Activated CD4-positive, alpha-beta T cell treated with anti-CD3 and anti-CD28 coated beads, Interleukin-2, Interleukin-4, amounts not matched to agents 100 ng/mL and 50 ng/mL, durations not matched to agents 16 hours and 8 hours (primary cell): ENCODE results near the gene CGB7.
"Not testable (repeated sequence)": the region's sequence is repeated elsewhere in the genome, so short reads cannot be mapped to it uniquely, and the experiment has no call there.

Experiments used
- DNase-seq: peaks from one replicate; pipeline ENCODE4 v3.0.0-alpha.2; 2020; ENCODE audit warnings: low spot score

Gene CGB7

DNA sequence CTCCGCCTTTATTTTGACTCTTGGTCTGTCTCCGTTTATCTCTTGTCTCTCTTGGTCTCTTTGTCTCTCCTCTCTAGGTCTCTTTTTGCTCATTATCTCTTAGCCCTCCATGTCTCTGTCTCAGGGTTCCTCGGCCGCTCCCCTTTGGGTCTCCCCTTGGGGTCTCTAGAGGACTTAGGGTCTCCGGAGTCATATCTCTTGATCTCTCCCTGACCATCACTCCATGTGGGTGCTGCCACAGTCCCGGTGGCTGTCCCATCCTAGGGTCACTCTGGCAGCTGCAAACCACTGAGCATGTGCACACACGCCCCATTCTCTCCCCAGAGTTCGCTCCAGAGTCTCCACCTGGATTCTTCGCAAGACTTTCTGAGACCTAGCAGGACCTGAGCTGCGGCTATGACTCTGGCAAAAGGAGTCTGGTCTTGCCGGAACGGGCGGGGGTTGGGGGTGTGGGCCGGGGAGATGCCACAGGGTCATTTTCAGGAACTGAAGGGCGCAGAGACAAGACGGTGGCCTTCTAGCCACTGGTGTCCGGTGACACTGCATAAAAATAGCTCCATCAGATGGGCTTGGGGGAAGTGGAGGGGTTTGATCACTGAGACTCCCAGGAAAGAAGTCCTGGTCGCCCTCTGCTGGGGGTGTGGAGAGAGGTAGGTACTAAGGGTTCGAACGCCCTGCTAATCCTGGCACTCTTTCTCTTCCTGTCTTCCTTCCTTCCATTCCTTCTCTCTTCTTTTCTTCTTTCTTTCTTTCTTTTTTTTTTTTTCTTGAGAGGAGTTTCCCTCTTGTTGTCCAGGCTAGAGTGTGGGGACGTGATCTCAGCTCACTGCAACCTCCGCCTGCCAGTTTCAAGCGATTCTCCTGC is 16.2 kb upstream of the CGB7 start:
- DNase-seq: no peak

- DNase-seq: no peak
Observed at GRCh38 chr19:49071860-49072547, 14.5 kb upstream of the CGB7 start.

DNA sequence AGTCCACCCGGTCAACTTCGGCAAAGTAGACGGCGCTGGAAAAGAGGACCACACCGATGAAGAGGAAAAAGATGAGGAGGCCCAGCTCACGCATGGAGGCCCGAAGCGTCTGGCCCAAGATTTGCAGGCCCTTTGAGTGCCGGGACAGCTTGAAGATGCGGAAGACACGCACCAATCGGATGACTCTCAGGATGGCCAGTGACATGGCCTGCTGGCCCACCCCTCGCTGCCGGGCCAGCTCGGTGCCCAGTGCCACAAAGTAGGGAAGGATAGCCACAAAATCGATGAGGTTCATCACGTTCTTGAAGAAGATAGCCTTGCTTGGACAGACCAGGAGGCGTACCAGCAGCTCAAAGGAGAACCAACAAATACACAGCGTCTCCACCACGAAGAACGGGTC is 12.9 kb upstream of the CGB7 start:
- no peak for DNase-seq

GRCh38 chr19:49069026-49069425 is 11.5 kb upstream of the CGB7 start:
- DNase-seq: no peak

GRCh38 chr19:49067554-49067953 is 10.0 kb upstream of the CGB7 start:
- DNase-seq: no peak

GRCh38 chr19:49065905-49066512 is 8.5 kb upstream of the CGB7 start:
- no peak for DNase-seq

DNA sequence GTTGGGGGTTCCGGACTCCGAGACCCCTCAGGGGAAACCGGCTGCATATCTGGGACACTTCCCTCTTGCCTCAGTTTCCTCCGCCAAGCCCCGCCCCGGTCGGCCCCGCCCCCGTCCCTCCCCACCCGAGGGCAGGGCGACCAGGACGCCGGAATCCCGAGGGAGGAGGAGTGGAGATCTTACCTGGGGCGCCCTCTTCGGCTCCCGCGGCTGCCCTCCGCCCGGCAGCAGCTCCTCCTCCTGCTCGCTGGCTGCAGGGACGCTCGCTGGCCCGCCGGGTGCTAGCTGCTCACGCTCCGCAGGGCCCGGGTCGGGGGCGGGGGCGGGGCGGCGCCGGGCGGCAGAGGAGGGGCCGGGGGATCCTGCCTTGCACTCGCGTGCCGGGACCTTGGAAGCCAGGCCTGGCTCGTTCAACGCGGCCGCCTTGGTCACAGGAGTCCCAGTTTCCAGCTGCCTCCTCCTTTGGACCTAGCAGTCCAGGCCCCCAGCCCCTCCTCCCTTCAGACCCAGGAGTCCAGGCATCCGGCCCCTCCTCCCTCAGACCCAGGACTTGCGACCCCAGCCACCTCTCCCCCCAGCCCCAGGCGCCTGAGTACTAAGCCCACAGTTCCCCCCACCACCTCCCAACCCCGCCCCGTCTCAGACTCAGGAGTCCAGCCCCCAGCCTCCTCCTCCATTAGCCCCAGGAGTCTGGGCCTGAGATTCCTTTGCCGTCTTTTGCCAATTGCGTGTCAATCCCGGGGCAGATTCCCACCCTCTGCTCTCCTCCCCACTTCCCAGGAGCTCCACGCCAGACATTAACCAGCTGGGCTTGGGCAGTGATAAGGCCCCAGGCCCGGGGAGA is 7.4 kb upstream of the CGB7 start, which contains the start of gene NTF4:
Gene NTF4, minus strand, starts transcription at position 51 of the 844 bp plus-strand sequence. CDS start 2,821 bp downstream, outside the sequence.
- no peak for DNase-seq

- DNase-seq: no peak
Observed at GRCh38 chr19:49064029-49064629, 6.6 kb upstream of the CGB7 start.

GRCh38 chr19:49061445-49061844 is 3.9 kb upstream of the CGB7 start:
- DNase-seq: no peak

DNA sequence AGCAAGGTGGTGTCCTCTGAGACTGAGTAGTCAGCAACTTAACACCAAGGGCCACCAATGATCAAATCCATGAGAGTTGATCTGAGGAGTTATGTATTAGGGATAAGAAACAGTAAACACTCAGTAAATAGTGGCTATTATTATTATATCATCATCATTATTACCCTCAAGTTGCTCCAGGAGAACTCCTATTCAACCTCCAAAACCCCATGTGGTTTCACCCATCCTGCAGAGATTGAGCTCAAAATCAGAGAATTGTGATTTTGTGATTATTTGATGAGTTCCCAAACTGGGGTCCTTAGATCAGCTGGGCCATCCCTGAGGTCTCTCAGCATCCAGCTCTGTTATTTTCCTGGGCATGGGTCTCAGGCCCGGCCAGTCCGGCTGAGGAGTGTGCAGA is 3.5 kb upstream of the CGB7 start:
- DNase-seq: no peak

DNA sequence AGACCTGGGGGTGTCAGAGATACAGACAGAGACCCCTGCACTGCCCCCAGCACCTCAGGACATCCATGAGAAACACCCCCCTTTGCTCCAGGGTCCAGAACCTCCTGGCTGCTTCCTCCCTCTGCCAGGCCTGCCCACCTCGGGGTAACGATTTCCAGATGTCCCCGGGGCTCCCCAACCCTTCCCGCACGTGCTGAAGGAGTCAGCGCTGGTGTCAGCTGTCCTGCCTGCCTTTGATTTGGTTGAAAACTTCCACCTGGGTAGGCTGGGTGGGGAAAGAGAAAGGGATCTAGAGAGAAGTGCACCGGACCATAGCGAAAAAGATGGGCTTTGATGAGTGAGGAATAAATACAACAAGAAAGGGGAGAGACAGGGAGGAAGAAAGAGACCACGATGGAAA is 1.5 kb upstream of the CGB7 start:
- DNase-seq: no peak

GRCh38 chr19:49058562-49058961 is 1.0 kb upstream of the CGB7 start:
- DNase-seq: peak; percentile 24

- not testable (repeated sequence) for DNase-seq
Observed at GRCh38 chr19:49056902-49057596, 500 bp downstream of the CGB7 start.

DNA sequence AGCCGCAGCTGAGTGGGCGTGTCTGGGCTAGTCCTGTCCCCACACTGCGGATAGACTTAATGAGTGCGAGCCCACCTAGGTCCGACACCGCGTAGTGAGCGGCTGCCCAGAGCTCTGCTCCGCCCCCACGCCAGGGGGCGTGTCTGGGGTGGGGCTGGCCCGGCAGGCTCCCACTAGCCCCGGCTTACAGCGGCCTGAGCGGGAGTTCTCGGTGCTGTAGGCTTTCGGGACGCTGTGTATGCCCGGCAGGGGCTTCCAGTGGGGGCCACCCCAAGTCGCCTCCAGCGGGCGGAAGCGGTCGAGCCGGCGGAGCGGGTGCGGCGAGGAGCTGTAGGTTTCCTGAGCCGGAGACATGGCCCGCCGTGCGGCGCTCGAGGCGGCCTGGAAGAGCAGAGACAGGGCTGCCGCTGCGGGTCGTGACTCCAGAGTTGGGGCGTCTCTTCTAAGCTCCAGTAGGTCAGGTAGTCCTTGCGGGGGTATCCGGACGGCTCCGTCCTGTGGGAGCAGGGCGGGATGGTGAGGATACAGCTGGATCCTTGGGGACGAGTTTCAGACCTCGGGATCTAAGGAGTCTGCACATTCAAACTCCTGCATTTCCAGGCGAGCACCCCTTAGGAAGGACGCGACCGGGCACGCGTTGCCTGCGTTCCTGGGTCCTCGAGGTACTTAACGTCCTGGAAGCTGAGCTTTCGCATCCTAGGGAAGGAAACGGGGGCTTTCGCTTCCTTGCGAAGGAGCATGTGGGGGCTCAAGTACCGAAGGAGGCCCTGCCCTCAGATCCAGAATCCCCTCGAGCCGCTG is 1.2 kb downstream of the CGB7 start:
- peak; percentile 39 for DNase-seq

DNA sequence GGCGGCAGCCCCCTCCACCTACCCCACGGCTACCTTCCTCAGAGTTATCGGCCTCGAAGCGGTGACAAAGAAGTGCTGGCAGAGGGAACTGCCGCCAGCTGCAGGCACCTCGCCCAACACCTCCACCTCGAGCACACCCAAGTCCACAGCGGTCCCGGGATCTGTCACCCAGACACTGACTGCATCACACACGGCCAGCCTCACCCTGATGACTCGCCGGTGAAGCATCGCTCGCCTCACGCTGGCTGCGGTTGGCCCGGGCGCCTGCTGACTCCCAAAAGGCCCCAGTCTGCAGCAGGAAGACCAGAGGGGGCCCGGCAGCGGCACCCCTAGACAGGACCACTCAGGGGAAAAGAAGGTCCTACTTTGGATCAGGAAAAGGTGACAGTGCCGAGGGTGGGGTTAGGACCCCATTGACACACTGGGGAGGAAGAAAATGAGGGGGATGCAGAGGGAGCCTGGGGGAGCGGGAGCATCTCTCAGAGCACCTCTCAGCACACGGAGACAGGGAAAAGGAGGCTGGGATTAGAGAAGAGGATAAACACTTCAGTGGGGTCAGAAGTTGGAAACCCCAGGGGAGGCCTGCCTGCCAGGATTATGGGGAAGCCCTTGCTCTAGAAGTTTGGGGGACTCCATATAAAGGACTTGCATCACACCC is 7.0 kb downstream of the CGB7 start:
- not testable (repeated sequence) for DNase-seq

GRCh38 chr19:49049834-49050233 is 7.7 kb downstream of the CGB7 start:
- not testable (repeated sequence) for DNase-seq

- not testable (repeated sequence) for DNase-seq
Observed at GRCh38 chr19:49049011-49049410, 8.5 kb downstream of the CGB7 start, which contains the start of gene CGB8. Gene CGB8, minus strand, starts transcription at chr19:49049111. Its CDS starts 372 bp downstream, at chr19:49048739.

- DNase-seq: not testable (repeated sequence)
Observed at GRCh38 chr19:49043548-49043947, 14.0 kb downstream of the CGB7 start, which contains the start of gene CGB5. Gene CGB5, plus strand, starts transcription at chr19:49043848. Its CDS starts 362 bp downstream, at chr19:49044210.

- DNase-seq: not testable (repeated sequence)
Observed at GRCh38 chr19:49042666-49043065, 14.9 kb downstream of the CGB7 start.
